K562 (cell line): ENCODE measurements around the gene DAPL1. TPM values are rescaled to one million over a fixed set of nuclear protein-coding genes. Genes with fewer than 3 reads are reported as not detected.

Experiments used
- ATAC-seq: fragments of 200-7000 bp; cut with Tn5 transposase; 3 replicates; pipeline ENCODE4 v1.9.1; 2020; ENCODE audit warnings: moderate library complexity
- BruUV-seq: library from RNA; stranded (reverse); fragments of 400-500 nt; replicated peaks from 2 replicates; lab custom pipeline; 2021; lab: Mats Ljungman, UMichigan
- CTCF ChIA-PET: fragments of 300-600 bp; formaldehyde crosslinking; extraction: SDS; loops from one replicate; lab custom pipeline; 2021; ENCODE audit warnings: low intra/inter-chr PET ratio; lab: Yijun Ruan, JAX
- POLR2A ChIA-PET: fragments of 300-600, 350-650 bp; sonication (Branson Sonifier 250); formaldehyde crosslinking; extraction: SDS; loops from one replicate; lab custom pipeline; 2021; ENCODE audit warnings: antibody characterized with exemption, inconsistent platforms; lab: Yijun Ruan, JAX
- DNase-seq, 4 experiments: peaks; one replicate each; pipeline versions ENCODE4 v3.0.0 to v3.0.0-alpha.2; 2011 to 2018; ENCODE audit warnings: low spot score in 3 of 4, mixed read lengths in 3 of 4; ENCODE audit errors: extremely low read depth in 1 of 4
- FAIRE-seq: peaks from 2 replicates; lab custom pipeline; 2011; peaks lifted over from hg19 to GRCh38; lab: Jason Lieb, UNC
- H2AFZ ChIP-seq: 2 replicates; pipeline ENCODE4 v1.6.0; 2011; ENCODE audit warnings: low read depth, low read length, control low read depth, inconsistent platforms
- H3K27ac ChIP-seq: fragments of 200-600 bp; 3 replicates; pipeline ENCODE4 v1.8.0; 2011; ENCODE audit warnings: low read depth, mild to moderate bottlenecking, control low read depth, inconsistent platforms, low read length, moderate library complexity, mixed read lengths; ENCODE audit errors: extremely low read depth
- H3K27me3 ChIP-seq, 2 experiments: fragments of 300-600 bp in 1 of 2; 2 replicates in 1 of 2; 3 replicates in 1 of 2; pipeline versions ENCODE4 v1.6.0 to v1.8.0; 2011; ENCODE audit warnings: inconsistent platforms in 2 of 2, low read length in 2 of 2, mild to moderate bottlenecking in 1 of 2, mixed read lengths in 1 of 2, moderate library complexity in 1 of 2; ENCODE audit not compliant: control insufficient read depth in 2 of 2, insufficient read depth in 2 of 2
- H3K36me3 ChIP-seq: fragments of 300-600 bp; 3 replicates; pipeline ENCODE4 v1.8.0; 2011; ENCODE audit warnings: mild to moderate bottlenecking, low read length, inconsistent platforms; ENCODE audit not compliant: control insufficient read depth, insufficient read depth
- H3K4me1 ChIP-seq, 2 experiments: fragments of 200-600 bp in 1 of 2; replicated peaks in 1 of 2; 2 replicates in 1 of 2; 3 replicates in 1 of 2; pipeline versions ENCODE4 v1.5.1 to v1.8.0; 2011; ENCODE audit warnings: inconsistent platforms in 2 of 2, low read length in 2 of 2, mild to moderate bottlenecking in 1 of 2, mixed read lengths in 1 of 2, moderate library complexity in 1 of 2; ENCODE audit not compliant: control insufficient read depth in 2 of 2, insufficient read depth in 2 of 2
- H3K4me2 ChIP-seq: 2 replicates; pipeline ENCODE4 v1.6.1; 2011; ENCODE audit warnings: low read length, control low read depth, inconsistent platforms, mixed read lengths; ENCODE audit not compliant: insufficient read depth
- H3K4me3 ChIP-seq: fragments of 200-600 bp; sonication (generic), shearing (Covaris generic); 2 replicates; pipeline ENCODE4 v1.5.1; 2016; ENCODE audit warnings: control low read depth, inconsistent platforms
- H3K79me2 ChIP-seq: fragments of 200-600 bp; 3 replicates; pipeline ENCODE4 v1.8.0; 2011; ENCODE audit warnings: low read length, inconsistent platforms; ENCODE audit not compliant: control insufficient read depth, insufficient read depth
- H3K9ac ChIP-seq, 2 experiments: 2 replicates each; pipeline versions ENCODE4 v1.6.0 to v1.6.1; 2011; ENCODE audit warnings: low read depth in 2 of 2, low read length in 2 of 2, control low read depth in 1 of 2, inconsistent platforms in 1 of 2, mild to moderate bottlenecking in 1 of 2, mixed read lengths in 1 of 2; ENCODE audit not compliant: insufficient read depth in 1 of 2
- H3K9me1 ChIP-seq: one replicate; pipeline ENCODE4 v1.6.0; 2011; ENCODE audit warnings: inconsistent platforms, mild to moderate bottlenecking, low read length, moderate library complexity; ENCODE audit not compliant: control insufficient read depth, insufficient read depth
- H3K9me3 ChIP-seq: replicated peaks from 2 replicates; pipeline ENCODE4 v1.5.1; 2011; ENCODE audit warnings: low read depth, low read length, inconsistent platforms; ENCODE audit not compliant: control insufficient read depth, insufficient read depth
- H4K20me1 ChIP-seq: replicated peaks from 2 replicates; pipeline ENCODE4 v1.6.1; 2011; ENCODE audit warnings: low read length, inconsistent platforms, mixed read lengths; ENCODE audit not compliant: control insufficient read depth, insufficient read depth
- CBFA2T3 ChIP-seq: fragments of 450-650 bp; IDR thresholded peaks from 2 replicates; pipeline ENCODE4 v1.6.1; 2017
- PML ChIP-seq: IDR thresholded peaks from 2 replicates; pipeline ENCODE4 v1.6.1; 2012; ENCODE audit warnings: low read length, inconsistent platforms
- WHSC1 ChIP-seq: IDR thresholded peaks from one replicate; pipeline ENCODE4 v1.6.1; 2012; ENCODE audit warnings: low read length, control low read depth, inconsistent platforms
- ZNF699 ChIP-seq: fragments of 250-450 bp; sonication (Bioruptor Pico); IDR thresholded peaks from 2 replicates; pipeline ENCODE4 v1.8.0; 2021; ENCODE audit warnings: mild to moderate bottlenecking, moderate library complexity; ENCODE audit not compliant: insufficient replicate concordance
- WGBS: fragments of 100-300 bp; shearing (Covaris generic); methylation state at CpG from one replicate; pipeline ENCODE4 v1.1.6; 2016; ENCODE audit warnings: low coverage, mixed read lengths; ENCODE audit not compliant: insufficient coverage; ENCODE audit errors: missing lambda C conversion rate; 5-methylcytosine and 5-hydroxymethylcytosine counted together
- in situ Hi-C: fragments of 300-500 bp; cut with MboI; formaldehyde crosslinking; loops from 4 replicates; pipeline ENCODE4 v1.15.0; 2018; ENCODE audit warnings: inconsistent platforms, mixed read lengths
- intact Hi-C: fragments of 100-400 bp; cut with micrococcal nuclease; formaldehyde crosslinking; loops from 2 replicates; pipeline ENCODE4 v1.14.2; 2022
- polyA plus RNA-seq, 8 experiments: library from polyadenylated mRNA; depleted of rRNA in 4 of 8; stranded (reverse) in 5 of 8; unstranded in 3 of 8; fragments of >200 nt; fragmentation: Nextera tagmentation in 2 of 8; fragmentation: Illumina TruSeq in 1 of 8; extraction: Ambion mirVana in 2 of 8; extraction: Trizol in 1 of 8; gene quantifications; 2 replicates each; pipeline versions ENCODE4 v1.2.1 to v1.2.3, GENCODE V29; 2011 to 2014; ENCODE audit warnings: inconsistent platforms in 1 of 8, missing spikeins in 1 of 8
- total RNA-seq, 7 experiments: library from RNA; depleted of rRNA in 6 of 7; stranded (reverse); fragments of >200 nt in 6 of 7; fragmentation: Illumina TruSeq in 2 of 7; extraction: Trizol in 2 of 7; gene quantifications; 2 replicates each; pipeline versions ENCODE4 v1.2.1 to v1.2.3, GENCODE V29; 2011 to 2021; ENCODE audit warnings: low replicate concordance in 1 of 7
- TF ChIP-seq, protein P1 (sequence below): fragments of 450-650 bp; IDR thresholded peaks from 2 replicates; pipeline ENCODE4 v1.7.0; 2016; ENCODE audit warnings: borderline replicate concordance
- TF ChIP-seq, protein P2 (sequence below): fragments of 450-650 bp; IDR thresholded peaks from one replicate; pipeline ENCODE4 v1.6.1; 2018; ENCODE audit warnings: mild to moderate bottlenecking, moderate library complexity; ENCODE audit not compliant: partially characterized antibody
- TF ChIP-seq, protein P3 (sequence below): sonication (generic); formaldehyde crosslinking; IDR thresholded peaks from 2 replicates; pipeline ENCODE4 v1.5.0; 2020; ENCODE audit warnings: missing genetic modification reagents
- TF ChIP-seq, protein P4 (sequence below): sonication (generic); formaldehyde crosslinking; IDR thresholded peaks from 2 replicates; pipeline ENCODE4 v1.8.1; 2023; ENCODE audit warnings: mild to moderate bottlenecking, missing genetic modification reagents, moderate library complexity

The DAPL1 gene
- total and polyA plus RNA-seq, 9 of the 15 experiments (the other 6 are each of a cell fraction or from before 2014, with no cell fraction given): not detected

DNA sequence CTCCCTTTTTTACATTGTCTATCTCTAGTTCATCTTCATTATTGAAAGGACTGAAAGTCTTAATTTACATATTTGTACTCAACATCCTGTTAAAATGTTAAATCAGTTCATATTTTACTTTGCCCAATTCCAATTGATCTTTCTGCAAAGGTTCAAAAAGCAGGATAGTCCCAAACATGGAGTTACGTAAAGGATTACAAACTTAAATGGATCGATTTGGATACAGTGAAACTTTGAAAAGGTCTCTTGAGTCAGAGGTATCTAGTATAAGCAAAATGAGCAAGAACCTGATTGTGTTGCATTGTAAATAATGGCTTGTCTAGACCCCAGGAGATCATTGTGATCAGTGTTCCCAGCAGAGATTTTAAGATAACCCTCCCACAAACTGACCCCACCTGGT, 4.1 kb downstream of the DAPL1 start:
- Histone ChIP-seq H3K4me2 (no peak overlapping the region), H3K4me3 (no peak overlapping the region), H3K9me1 (no peaks in the 10 kb centered on the region), H3K27ac (no peak overlapping the region), H4K20me1 (no peaks in the 10 kb centered on the region), H3K27me3 (peaks cover 14 to 26% of the 10 kb centered on the region in 2 experiments; a peak in 4 of 5 replicates), H3K9me3 (no peaks in the 10 kb centered on the region), H3K36me3 (no peaks in the 10 kb centered on the region), H3K4me1 (no peaks in the 10 kb centered on the region), H3K9ac (no peak overlapping the region), H2AFZ (no peak overlapping the region), H3K79me2 (no peaks in the 10 kb centered on the region)
- in situ Hi-C loops (no loop called here), intact Hi-C loops (no loop called here)
- DNase-seq (no peak), FAIRE-seq (no peak), ATAC-seq (no peak)
- ChIA-PET CTCF (no interaction called here), POLR2A (interaction anchor here (0.6 to 1.7 kb wide), 2 partner anchors 9 to 628 kb away, joined by 3 to 5 read pairs; no protein-coding TSS in a partner anchor)
- 0% methylated on average over 2 of the region's 2 CpGs for WGBS
- TF ChIP-seq, protein P1, sequence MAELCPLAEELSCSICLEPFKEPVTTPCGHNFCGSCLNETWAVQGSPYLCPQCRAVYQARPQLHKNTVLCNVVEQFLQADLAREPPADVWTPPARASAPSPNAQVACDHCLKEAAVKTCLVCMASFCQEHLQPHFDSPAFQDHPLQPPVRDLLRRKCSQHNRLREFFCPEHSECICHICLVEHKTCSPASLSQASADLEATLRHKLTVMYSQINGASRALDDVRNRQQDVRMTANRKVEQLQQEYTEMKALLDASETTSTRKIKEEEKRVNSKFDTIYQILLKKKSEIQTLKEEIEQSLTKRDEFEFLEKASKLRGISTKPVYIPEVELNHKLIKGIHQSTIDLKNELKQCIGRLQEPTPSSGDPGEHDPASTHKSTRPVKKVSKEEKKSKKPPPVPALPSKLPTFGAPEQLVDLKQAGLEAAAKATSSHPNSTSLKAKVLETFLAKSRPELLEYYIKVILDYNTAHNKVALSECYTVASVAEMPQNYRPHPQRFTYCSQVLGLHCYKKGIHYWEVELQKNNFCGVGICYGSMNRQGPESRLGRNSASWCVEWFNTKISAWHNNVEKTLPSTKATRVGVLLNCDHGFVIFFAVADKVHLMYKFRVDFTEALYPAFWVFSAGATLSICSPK: no peak
- no TSS peak for BruUV-seq

DNA sequence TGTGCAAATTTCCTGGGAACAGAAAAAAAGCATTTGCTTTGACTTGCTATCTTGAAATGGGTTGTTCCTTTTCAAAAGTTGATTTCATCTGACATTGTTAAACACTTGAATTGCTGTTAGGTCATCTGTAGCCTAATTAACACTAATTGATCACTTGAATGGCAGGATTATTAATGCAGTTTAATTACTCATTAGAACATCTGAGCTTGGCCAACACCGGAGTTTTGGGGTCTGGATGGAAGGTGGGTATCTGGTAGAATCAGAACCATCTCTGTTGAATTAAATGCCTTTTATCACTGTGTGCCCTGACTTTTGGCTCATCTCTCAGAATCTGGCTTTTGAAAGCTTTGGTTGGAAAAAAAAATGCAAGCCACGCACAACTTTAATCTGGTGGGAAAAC, 8.4 kb downstream of the DAPL1 start:
- Histone ChIP-seq H3K4me1 (no peaks in the 10 kb centered on the region), H3K9me1 (no peaks in the 10 kb centered on the region), H4K20me1 (no peaks in the 10 kb centered on the region), H3K27ac (no peak overlapping the region), H3K36me3 (no peaks in the 10 kb centered on the region), H3K9me3 (no peaks in the 10 kb centered on the region), H3K9ac (no peak overlapping the region), H3K27me3 (0 out of 5 replicates have a peak, but pooled peaks cover 2 to 5% of the 10 kb centered on the region in 2 experiments), H3K4me3 (no peak overlapping the region), H3K79me2 (no peaks in the 10 kb centered on the region), H2AFZ (no peak overlapping the region), H3K4me2 (no peak overlapping the region)
- CTCF ChIA-PET: no interaction called here
- in situ Hi-C loops (no loop called here), intact Hi-C loops (no loop called here)
- DNase-seq: no peak
- TF ChIP-seq PML (no peak), ZNF699 (no peak), CBFA2T3 (no peak), WHSC1 (no peak)
- TF ChIP-seq, protein P2, sequence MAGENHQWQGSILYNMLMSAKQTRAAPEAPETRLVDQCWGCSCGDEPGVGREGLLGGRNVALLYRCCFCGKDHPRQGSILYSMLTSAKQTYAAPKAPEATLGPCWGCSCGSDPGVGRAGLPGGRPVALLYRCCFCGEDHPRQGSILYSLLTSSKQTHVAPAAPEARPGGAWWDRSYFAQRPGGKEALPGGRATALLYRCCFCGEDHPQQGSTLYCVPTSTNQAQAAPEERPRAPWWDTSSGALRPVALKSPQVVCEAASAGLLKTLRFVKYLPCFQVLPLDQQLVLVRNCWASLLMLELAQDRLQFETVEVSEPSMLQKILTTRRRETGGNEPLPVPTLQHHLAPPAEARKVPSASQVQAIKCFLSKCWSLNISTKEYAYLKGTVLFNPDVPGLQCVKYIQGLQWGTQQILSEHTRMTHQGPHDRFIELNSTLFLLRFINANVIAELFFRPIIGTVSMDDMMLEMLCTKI: no peak
- TF ChIP-seq, protein P3, sequence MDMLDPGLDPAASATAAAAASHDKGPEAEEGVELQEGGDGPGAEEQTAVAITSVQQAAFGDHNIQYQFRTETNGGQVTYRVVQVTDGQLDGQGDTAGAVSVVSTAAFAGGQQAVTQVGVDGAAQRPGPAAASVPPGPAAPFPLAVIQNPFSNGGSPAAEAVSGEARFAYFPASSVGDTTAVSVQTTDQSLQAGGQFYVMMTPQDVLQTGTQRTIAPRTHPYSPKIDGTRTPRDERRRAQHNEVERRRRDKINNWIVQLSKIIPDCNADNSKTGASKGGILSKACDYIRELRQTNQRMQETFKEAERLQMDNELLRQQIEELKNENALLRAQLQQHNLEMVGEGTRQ: no peak
- TF ChIP-seq, protein P4, sequence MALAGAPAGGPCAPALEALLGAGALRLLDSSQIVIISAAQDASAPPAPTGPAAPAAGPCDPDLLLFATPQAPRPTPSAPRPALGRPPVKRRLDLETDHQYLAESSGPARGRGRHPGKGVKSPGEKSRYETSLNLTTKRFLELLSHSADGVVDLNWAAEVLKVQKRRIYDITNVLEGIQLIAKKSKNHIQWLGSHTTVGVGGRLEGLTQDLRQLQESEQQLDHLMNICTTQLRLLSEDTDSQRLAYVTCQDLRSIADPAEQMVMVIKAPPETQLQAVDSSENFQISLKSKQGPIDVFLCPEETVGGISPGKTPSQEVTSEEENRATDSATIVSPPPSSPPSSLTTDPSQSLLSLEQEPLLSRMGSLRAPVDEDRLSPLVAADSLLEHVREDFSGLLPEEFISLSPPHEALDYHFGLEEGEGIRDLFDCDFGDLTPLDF (CRISPR knock-in tag): no peak
- POLR2A ChIA-PET: no interaction called here
- 0% methylated on average over 2 of the region's 2 CpGs for WGBS
- no peak for ATAC-seq
- no peak for FAIRE-seq
- BruUV-seq: no TSS peak
